ENCODE data around the gene SLC23A1.
"Not testable (repeated sequence)": the region's sequence is repeated elsewhere in the genome, so short reads cannot be mapped to it uniquely, and the experiment has no call there.

SLC23A1 gene

GRCh38 chr5:139389701-139390638 is 6.9 kb upstream of the SLC23A1 start, which contains the start of gene MZB1:
Gene MZB1, minus strand, starts transcription at chr5:139389913. Its CDS starts 57 bp downstream, at chr5:139389856.
- no peak for FAIRE-seq

GRCh38 chr5:139388198-139388821 is 5.2 kb upstream of the SLC23A1 start:
- no peak for FAIRE-seq

DNA sequence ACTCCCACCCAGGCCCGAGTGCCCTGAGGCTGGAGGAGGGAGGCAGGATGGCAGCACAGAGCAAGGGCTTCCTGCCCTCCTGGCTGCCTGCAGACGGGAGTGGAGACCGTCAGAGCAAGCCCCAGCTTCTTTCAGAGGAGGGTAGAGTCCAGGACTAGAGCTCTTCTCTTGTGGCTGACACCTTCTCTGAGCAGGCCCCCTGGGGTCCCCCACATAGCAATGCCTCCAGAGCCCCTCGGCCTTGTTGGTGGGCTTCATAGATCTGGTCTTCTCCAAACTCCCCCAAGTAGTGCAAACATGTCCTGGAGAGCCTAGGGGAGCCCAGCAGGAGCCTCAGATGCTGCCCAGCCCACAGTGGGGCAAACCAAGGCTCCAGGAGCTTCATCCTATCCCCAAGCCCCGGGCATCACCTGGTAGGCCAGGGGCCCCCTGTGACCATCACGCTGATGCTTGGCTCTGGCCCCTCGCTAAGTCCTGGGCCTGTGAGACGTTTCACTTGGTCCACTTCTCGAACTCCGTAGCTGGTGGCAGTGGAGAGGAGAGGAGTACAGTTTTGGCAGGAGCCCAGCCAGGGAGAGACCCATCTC is 4.6 kb upstream of the SLC23A1 start:
- FAIRE-seq, result no peak

DNA sequence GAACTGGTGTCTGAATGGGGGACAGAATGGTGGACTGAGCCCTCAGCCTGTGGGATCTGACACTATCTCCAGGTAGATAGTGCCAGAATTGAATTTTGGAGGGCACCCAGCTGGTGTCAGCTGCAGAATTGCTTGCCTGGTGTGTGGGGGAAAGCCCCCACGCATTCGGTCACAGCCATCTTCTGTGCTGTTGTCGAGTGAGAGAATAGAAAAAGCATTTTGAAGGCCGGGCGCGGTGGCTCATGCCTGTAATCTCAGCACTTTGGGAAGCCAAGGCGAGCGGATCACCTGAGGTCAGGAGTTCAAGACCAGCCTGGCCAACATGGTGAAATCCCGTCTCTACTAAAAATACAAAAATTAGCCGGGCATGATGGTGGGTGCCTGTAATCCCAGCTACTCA is 3.9 kb upstream of the SLC23A1 start:
- FAIRE-seq, result not testable (repeated sequence)

GRCh38 chr5:139386050-139386438 is 2.9 kb upstream of the SLC23A1 start:
- FAIRE-seq, result no peak

GRCh38 chr5:139385061-139386049 is 2.3 kb upstream of the SLC23A1 start:
- no peak for FAIRE-seq

DNA sequence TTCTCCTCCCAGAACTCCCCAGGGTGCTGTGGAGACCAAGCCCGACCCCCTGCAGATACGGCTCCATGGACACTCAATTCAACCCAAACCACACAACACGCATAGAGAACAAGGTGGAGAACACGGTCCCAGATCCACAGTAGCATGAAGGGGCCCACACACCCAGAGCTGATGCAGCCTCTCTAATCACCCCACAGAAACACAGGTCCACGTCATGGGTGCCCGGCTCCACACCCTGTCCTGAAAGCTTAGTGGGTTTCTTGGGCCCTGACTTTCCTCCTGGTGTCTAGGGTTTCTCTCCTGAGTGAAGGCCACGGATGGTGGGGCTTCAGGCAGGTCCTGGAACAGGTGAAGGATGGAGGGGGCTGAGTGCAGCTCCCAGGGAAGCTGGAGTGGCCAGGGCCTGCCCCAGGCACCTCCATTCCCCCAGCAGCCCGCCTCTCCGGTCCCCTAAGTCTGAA is 1.5 kb upstream of the SLC23A1 start:
- FAIRE-seq, result no peak

DNA sequence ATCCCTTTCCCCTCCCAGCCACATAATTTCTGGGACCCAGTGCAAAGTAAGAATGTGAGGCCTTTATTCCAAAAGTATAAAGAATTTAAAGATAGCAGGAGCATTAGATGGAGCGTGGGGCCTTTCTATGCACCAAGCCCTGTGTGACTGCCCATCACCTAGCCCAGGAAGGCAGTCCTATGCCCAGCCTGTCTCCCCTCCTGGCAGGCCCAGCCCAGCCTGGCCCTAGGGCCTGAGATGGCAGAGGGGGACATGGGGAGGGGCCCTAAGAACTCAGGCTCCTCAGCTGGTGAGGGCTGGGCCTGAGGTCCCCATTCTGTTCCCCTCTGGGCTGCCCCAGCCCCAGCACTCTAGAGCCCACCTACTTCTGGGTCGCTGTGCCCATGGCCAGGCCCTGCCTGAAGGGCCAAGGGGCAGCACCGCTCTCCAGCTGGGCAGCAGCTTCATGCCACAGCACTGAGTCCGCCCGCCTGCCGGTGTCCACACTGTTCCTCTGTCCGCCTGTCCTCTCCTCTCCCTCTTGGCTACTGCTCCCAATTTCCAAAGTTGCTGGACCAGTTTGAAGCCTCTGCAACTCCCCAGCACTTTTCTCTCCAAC is 995 bp upstream of the SLC23A1 start:
- no peak for FAIRE-seq

GRCh38 chr5:139382807-139383206 is 290 bp downstream of the SLC23A1 start:
- FAIRE-seq, result no peak

DNA sequence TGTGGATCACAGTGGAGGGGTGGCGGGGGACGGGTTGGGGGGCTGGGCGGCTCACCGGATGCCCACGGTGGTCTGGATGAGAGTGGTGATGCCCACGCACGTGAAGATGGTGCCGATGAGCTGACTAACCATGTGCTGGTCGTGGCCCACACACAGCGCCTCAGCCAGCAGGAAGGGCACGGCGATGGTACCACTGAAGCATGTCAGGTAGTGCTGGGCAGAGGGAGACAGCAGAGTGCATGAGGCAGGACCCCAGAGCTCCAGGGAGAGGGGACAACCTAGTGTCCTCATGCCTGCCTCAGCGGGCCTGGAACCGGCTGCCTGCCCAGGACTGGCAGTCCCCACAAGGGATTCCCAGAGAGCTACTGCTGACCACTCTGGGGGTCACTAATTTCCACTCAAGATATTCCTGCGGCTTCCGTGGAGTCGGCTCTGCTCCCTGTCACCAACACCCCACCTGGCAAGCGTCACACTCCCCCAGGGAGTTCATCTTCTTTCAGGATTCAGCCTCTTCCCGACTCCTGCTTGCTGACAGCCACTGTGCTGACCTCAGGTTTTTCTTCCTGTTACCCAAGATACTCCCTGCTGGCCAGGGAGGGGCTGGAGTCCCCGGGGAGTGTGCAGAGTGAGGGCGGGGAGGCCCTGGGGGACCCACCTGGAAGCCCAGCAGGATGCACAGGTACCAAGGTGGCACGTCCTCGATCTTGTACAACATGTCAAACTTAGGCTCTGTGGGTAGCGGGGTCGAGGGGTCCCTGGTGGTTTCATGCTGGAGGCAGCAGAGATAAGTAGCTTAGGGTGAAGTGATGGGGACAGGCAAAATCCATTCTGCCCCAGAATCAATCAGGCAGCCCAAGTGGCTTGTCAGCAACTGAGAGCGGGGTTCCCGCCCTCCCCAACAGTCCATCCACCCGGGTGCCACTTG is 998 bp downstream of the SLC23A1 start:
- no peak for FAIRE-seq

DNA sequence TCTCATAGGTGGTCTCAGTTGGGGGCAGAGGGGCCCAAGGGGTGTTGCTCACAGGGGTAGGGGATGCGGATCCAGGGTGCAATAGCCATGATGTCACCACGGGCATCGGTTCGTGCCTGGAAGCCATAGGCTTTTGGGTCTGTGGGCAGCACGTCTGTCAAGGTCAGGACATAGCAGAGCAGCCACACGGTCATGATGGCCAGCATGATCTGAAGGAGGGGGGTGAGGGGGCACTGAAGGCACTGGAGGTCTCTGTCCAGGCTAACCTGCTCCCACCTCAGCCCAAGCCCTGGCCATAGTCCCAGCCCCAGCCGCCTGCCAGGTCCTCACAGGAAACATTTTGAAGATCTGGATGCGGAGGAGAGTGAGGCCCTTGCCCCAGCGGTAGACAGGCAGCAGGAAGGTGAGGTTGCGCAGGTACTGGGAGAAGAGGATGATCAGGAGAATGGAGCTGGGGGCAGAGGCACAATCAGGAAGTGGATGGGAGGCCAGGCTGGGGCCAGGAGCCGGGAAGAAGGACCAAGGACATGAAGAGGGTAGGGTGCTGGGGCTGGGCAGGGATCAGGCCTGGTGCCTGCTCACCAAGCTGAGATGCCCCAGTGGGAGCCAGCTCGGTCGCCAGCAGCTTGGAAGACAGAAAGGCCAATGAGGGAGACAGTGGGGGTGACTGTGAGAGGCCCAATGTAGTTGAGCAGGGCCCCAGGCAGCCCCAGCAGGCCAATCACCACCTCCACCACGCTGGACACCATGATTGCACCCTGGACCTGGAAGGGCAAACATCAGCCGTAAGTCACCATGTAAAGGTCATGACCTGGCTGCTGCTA is 3.3 kb downstream of the SLC23A1 start:
- FAIRE-seq, result no peak

DNA sequence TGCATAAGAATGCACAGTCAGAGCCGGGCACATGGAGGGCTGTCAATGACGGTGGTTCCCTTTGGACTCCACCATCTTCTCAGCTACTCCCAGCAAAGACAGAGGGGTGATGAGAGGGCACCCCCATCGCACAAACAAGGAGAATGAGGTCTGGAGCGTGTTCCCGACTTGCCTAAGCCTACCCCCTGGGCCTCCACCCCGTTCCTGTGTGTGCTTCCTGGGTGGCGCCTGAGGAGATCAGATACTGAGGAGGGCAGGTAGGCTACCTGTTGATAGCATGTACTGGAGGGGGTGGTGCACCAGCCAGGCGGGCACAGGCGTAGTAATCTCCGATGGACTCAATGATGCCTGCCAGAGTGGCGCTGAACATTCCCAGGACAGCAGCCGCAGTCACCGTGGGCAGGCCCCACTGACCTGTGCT is 4.1 kb downstream of the SLC23A1 start:
- no peak for FAIRE-seq

DNA sequence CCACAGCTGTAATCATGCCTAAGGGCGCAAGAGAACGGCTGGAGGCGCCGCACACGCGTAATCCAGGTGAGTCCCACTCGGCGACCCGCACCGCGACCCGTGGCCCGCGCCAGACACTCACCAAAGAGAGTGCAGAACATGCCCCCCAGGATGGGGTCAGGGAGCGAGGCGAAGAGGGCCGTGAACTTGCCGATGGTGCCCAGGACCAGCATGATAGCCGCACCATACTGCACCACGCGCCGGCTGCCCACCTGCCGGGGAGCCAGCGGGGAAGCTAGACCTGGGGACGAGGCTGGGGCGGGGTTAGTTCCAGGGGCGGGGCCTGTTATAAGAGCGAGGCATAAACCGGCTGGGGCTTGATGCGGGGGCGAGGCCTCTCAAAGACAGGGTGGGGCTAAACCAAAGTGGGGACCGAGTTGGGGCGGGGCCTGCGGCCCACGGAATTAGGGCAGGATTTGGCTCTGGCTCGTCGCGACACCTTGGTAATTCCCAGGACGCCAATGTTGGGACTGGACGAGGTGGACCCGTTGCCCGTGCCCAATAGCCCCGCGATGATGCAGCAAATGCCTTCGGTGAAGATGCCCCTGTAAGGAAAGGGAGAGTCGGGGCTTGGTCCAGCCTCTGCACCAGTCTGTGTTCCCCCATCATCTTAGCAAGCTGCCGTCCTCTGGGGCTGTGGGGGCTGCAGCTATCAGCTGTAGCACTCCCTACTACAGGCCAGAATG is 4.8 kb downstream of the SLC23A1 start:
- no peak for FAIRE-seq

GRCh38 chr5:139377226-139377625 is 5.9 kb downstream of the SLC23A1 start:
- no peak for FAIRE-seq

GRCh38 chr5:139376364-139376763 is 6.7 kb downstream of the SLC23A1 start:
- no peak for FAIRE-seq

- FAIRE-seq, result no peak
Observed at GRCh38 chr5:139374909-139375308, 8.2 kb downstream of the SLC23A1 start.

GRCh38 chr5:139371482-139372435 is 11.3 kb downstream of the SLC23A1 start:
- FAIRE-seq, result no peak

DNA sequence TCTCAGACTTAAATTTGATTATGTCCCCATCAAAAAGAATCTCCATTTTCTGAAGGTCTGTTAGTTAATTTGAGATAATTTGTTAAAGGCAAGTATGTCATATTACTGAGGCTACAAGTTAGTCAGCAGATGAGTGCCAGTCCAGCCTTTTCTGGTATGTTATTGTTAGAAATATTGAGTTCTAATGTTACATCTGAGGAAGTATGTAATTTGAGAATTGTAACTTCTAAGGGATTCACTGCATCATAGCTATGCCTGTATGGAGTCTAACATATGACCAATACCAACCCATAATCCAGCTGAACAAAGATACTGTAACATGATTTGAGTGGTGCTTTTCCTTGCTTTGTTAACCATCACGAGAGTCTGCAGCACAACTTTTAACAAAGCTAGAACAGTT is 13.9 kb downstream of the SLC23A1 start:
- FAIRE-seq, result no peak
